Posterior vena cava (tissue), 2 donors: Measurements from ENCODE around the gene RBM20. TPM values are rescaled to one million over a fixed set of nuclear protein-coding genes. Genes with fewer than 3 reads are reported as not detected.
"Not testable (repeated sequence)": the region's sequence is repeated elsewhere in the genome, so short reads cannot be mapped to it uniquely, and the experiment has no call there.

Experiments used
- DNase-seq: peaks from one replicate; pipeline ENCODE4 v3.0.0-alpha.2; 2020; ENCODE audit warnings: low spot score
- intact Hi-C, 2 donors: fragments of 100-400 bp; cut with DNase I; formaldehyde crosslinking; loops; one replicate each; pipeline versions ENCODE4 v1.14.1 to v1.14.2; 2022 to 2023
- total RNA-seq, 2 donors: library from RNA; stranded (reverse); fragmentation: NEBNext Ultra II Directional; extraction: Animal tissue kit (Norgen Biotek cat#: 25700); gene quantifications; one replicate each; pipeline ENCODE4 v1.2.1, GENCODE V29; 2021
- donor health status: DM: yes; HTN: yes; CAD: no.
- donor health status: DM: yes; HTN: yes; CAD: no.

RBM20 gene
- total RNA-seq, 2 donors from 2014 or later = 2.0 to 3.0 TPM

GRCh38 chr10:110694820-110695538 lies 50.8 kb downstream of the RBM20 start:
- DNase-seq = no peak
- intact Hi-C loops = no loop called here

GRCh38 chr10:110695539-110695886 lies 51.4 kb downstream of the RBM20 start:
- intact Hi-C loops = no loop called here
- DNase-seq = no peak

GRCh38 chr10:110696436-110696835 lies 52.3 kb downstream of the RBM20 start:
- intact Hi-C loops = no loop called here
- no peak for DNase-seq

GRCh38 chr10:110698340-110698739 lies 54.2 kb downstream of the RBM20 start:
- intact Hi-C loops = no loop called here
- no peak for DNase-seq

- intact Hi-C loops = no loop called here
- no peak for DNase-seq
Measured at GRCh38 chr10:110698782-110699201, 54.7 kb downstream of the RBM20 start.

GRCh38 chr10:110699859-110700468 lies 55.8 kb downstream of the RBM20 start:
- no peak for DNase-seq
- intact Hi-C loops = no loop called here

GRCh38 chr10:110700947-110701616 lies 56.9 kb downstream of the RBM20 start:
- DNase-seq = no peak
- intact Hi-C loops = no loop called here

- DNase-seq = no peak
Measured at GRCh38 chr10:110701617-110701971, 57.5 kb downstream of the RBM20 start.

GRCh38 chr10:110704070-110704469 lies 59.9 kb downstream of the RBM20 start:
- DNase-seq = no peak
- intact Hi-C loops = no loop called here

More at GRCh38 chr10:110701617-110701971, 57.5 kb downstream of the RBM20 start:
- intact Hi-C loops = no loop called here

- no peak for DNase-seq
- intact Hi-C loops = no loop called here
Measured at GRCh38 chr10:110704906-110705476, 60.9 kb downstream of the RBM20 start.

- DNase-seq, intact Hi-C loops: not testable (repeated sequence)
Measured at GRCh38 chr10:110705596-110705995, 61.5 kb downstream of the RBM20 start.

GRCh38 chr10:110706690-110707098 lies 62.6 kb downstream of the RBM20 start:
- DNase-seq = no peak
- intact Hi-C loops = no loop called here

GRCh38 chr10:110708776-110709443 lies 64.8 kb downstream of the RBM20 start:
- intact Hi-C loops = no loop called here
- DNase-seq = no peak

GRCh38 chr10:110709444-110709828 lies 65.3 kb downstream of the RBM20 start:
- intact Hi-C loops = no loop called here
- no peak for DNase-seq

GRCh38 chr10:110709964-110710587 lies 65.9 kb downstream of the RBM20 start:
- DNase-seq = no peak
- intact Hi-C loops = no loop called here

GRCh38 chr10:110710621-110711020 lies 66.5 kb downstream of the RBM20 start:
- DNase-seq = no peak
- intact Hi-C loops = no loop called here

GRCh38 chr10:110711382-110711781 lies 67.2 kb downstream of the RBM20 start:
- no peak for DNase-seq
- intact Hi-C loops = no loop called here

- intact Hi-C loops = no loop called here
- DNase-seq = no peak
Measured at GRCh38 chr10:110714356-110714755, 70.2 kb downstream of the RBM20 start.

- intact Hi-C loops = no loop called here
- DNase-seq = peak; percentile 84
Measured at GRCh38 chr10:110717781-110718589, 73.8 kb downstream of the RBM20 start.
